Liver (tissue), 9 donors: ENCODE measurements around the gene ING5. TPM values are rescaled to one million over a fixed set of nuclear protein-coding genes. Genes with fewer than 3 reads are reported as not detected.

Experiments used
- DNase-seq: peaks from one replicate; pipeline ENCODE4 v3.0.0-alpha.2; 2017; ENCODE audit warnings: low spot score
- H3K27ac ChIP-seq, 2 donors: one replicate each; pipeline ENCODE4 v1.7.0; 2013; ENCODE audit warnings: inconsistent platforms in 2 of 2, low read length in 2 of 2, control low read depth in 1 of 2, low read depth in 1 of 2, mild to moderate bottlenecking in 1 of 2
- H3K27me3 ChIP-seq, 4 donors: one replicate each; pipeline versions ENCODE4 v1.6.1 to v1.7.0; 2013; ENCODE audit warnings: low read length in 3 of 4, inconsistent platforms in 1 of 4, mild to moderate bottlenecking in 1 of 4, moderate library complexity in 1 of 4; ENCODE audit not compliant: control insufficient read depth in 4 of 4, insufficient read depth in 4 of 4
- H3K36me3 ChIP-seq, 4 donors: one replicate each; pipeline versions ENCODE4 v1.6.1 to v1.7.0; 2013; ENCODE audit warnings: low read length in 3 of 4, mild to moderate bottlenecking in 3 of 4, low read depth in 1 of 4, moderate library complexity in 1 of 4; ENCODE audit not compliant: control insufficient read depth in 4 of 4, insufficient read depth in 3 of 4
- H3K4me1 ChIP-seq, 4 donors: one replicate each; pipeline versions ENCODE4 v1.6.1 to v1.7.0; 2013; ENCODE audit warnings: low read length in 3 of 4, mild to moderate bottlenecking in 3 of 4, moderate library complexity in 1 of 4; ENCODE audit not compliant: control insufficient read depth in 4 of 4, insufficient read depth in 4 of 4
- H3K4me3 ChIP-seq, 3 donors: one replicate each; pipeline versions ENCODE4 v1.6.1 to v1.7.0; 2013; ENCODE audit warnings: low read length in 3 of 3, control low read depth in 1 of 3, low read depth in 1 of 3, mild to moderate bottlenecking in 1 of 3
- H3K9ac ChIP-seq, 2 donors: one replicate each; pipeline ENCODE4 v1.7.0; 2013; ENCODE audit warnings: low read length in 2 of 2, mild to moderate bottlenecking in 2 of 2, moderate library complexity in 2 of 2, control low read depth in 1 of 2, low read depth in 1 of 2
- H3K9me3 ChIP-seq, 4 donors: one replicate each; pipeline versions ENCODE4 v1.6.1 to v1.7.0; 2013; ENCODE audit warnings: low read length in 3 of 4; ENCODE audit not compliant: control insufficient read depth in 4 of 4
- CTCF ChIP-seq: fragments of 150-350 bp; IDR thresholded peaks from 2 replicates; pipeline ENCODE4 v1.5.1; 2017; ENCODE audit warnings: improper control_type of control experiment, low read depth, low read length; ENCODE audit not compliant: missing input control
- EGR1 ChIP-seq, 2 donors: IDR thresholded peaks; 2 replicates each; pipeline ENCODE4 v1.6.1; 2016 to 2018; ENCODE audit warnings: antibody characterized with exemption in 2 of 2, low read depth in 2 of 2
- GABPA ChIP-seq, 2 donors: IDR thresholded peaks in 1 of 2; conservative IDR thresholded peaks in 1 of 2; 2 replicates each; pipeline ENCODE4 v1.6.1; 2016; ENCODE audit warnings: antibody characterized with exemption in 2 of 2, mild to moderate bottlenecking in 1 of 2, moderate library complexity in 1 of 2
- HNF4A ChIP-seq, 2 donors: conservative IDR thresholded peaks; 2 replicates each; pipeline ENCODE4 v1.6.1; 2016; ENCODE audit warnings: antibody characterized with exemption in 2 of 2, mild to moderate bottlenecking in 2 of 2
- HNF4G ChIP-seq: IDR thresholded peaks from 2 replicates; pipeline ENCODE4 v1.6.1; 2016; ENCODE audit warnings: antibody characterized with exemption
- MAX ChIP-seq: IDR thresholded peaks from 2 replicates; pipeline ENCODE4 v1.6.1; 2016; ENCODE audit warnings: antibody characterized with exemption
- NR2F2 ChIP-seq: IDR thresholded peaks from 2 replicates; pipeline ENCODE4 v1.6.1; 2016; ENCODE audit warnings: antibody characterized with exemption
- REST ChIP-seq: IDR thresholded peaks from 2 replicates; pipeline ENCODE4 v1.6.1; 2016; ENCODE audit warnings: antibody characterized with exemption, mild to moderate bottlenecking
- RXRA ChIP-seq, 2 donors: IDR thresholded peaks; 2 replicates each; pipeline ENCODE4 v1.6.1; 2017 to 2018; ENCODE audit warnings: antibody characterized with exemption in 2 of 2, mild to moderate bottlenecking in 1 of 2
- SP1 ChIP-seq: IDR thresholded peaks from 2 replicates; pipeline ENCODE4 v1.6.1; 2018; ENCODE audit warnings: antibody characterized with exemption, mild to moderate bottlenecking
- YY1 ChIP-seq: IDR thresholded peaks from 2 replicates; pipeline ENCODE4 v1.6.1; 2016; ENCODE audit warnings: antibody characterized with exemption, mild to moderate bottlenecking
- WGBS: extraction: QIAGEN DNeasy Blood & Tissue Kit; methylation state at CpG from one replicate; pipeline ENCODE4 v1.1.7; 2013; 5-methylcytosine and 5-hydroxymethylcytosine counted together
- polyA plus RNA-seq, 2 donors: library from polyadenylated mRNA; stranded (reverse) in 1 of 2; unstranded in 1 of 2; fragments of 200-250 nt in 1 of 2; fragments of >200 nt in 1 of 2; fragmentation: Nextera tagmentation in 1 of 2; extraction: Ambion mirVana in 1 of 2; gene quantifications; one replicate each; pipeline versions ENCODE4 v1.2.1 to v1.2.3, GENCODE V29; 2013 to 2015
- total RNA-seq, 2 donors: library from RNA; depleted of rRNA; stranded (reverse); fragments of >200 nt; gene quantifications; one replicate each; pipeline ENCODE4 v1.2.3, GENCODE V29; 2014
- donor health status: healthy.
- donor health status: healthy.
- donor health status: healthy.
- donor health status: healthy.
- donor health status: healthy.

Gene ING5
- total and polyA plus RNA-seq, 4 donors: 7.2 to 24.2 (median 13.9) TPM

GRCh38 chr2:241656190-241656741 lies 45.6 kb upstream of the ING5 start:
- Histone ChIP-seq H3K9me3 (no peaks in the 10 kb centered on the region), H3K9ac (no peak overlapping the region), H3K27ac (no peak overlapping the region), H3K27me3 (no peaks in the 10 kb centered on the region), H3K4me1 (no peaks in the 10 kb centered on the region), H3K4me3 (no peak overlapping the region), H3K36me3 (peaks cover 15 to 76% (median 35%) of the 10 kb centered on the region in 4 donors)
- whole genome bisulfite sequencing: 95% methylated on average over 13 of the region's 13 CpGs
- TF ChIP-seq EGR1 (IDR thresholded peaks at IDR 0.05; ENCODE audit: low read depth in 2 of 2): no peak
- no peak for TF ChIP-seq HNF4A (conservative IDR thresholded peaks at IDR 0.05)
- no peak for TF ChIP-seq NR2F2
- no peak for TF ChIP-seq CTCF
- no peak for TF ChIP-seq RXRA (IDR thresholded peaks at IDR 0.05)
- TF ChIP-seq YY1: no peak
- DNase-seq: no peak

GRCh38 chr2:241657786-241658254 lies 44.0 kb upstream of the ING5 start:
- peaks cover 13 to 65% (median 31%) of the 10 kb centered on the region in 4 donors for H3K36me3 ChIP-seq
- 93% methylated on average over 15 of the region's 15 CpGs for WGBS
- no peaks in the 10 kb centered on the region for H3K9me3 ChIP-seq
- DNase-seq: no peak
- no peak overlapping the region for H3K27ac ChIP-seq
- no peak for TF ChIP-seq RXRA (IDR thresholded peaks at IDR 0.05)
- TF ChIP-seq REST: no peak
- no peaks in the 10 kb centered on the region for H3K27me3 ChIP-seq
- H3K4me3 ChIP-seq: no peak overlapping the region
- no peak overlapping the region for H3K9ac ChIP-seq
- no peaks in the 10 kb centered on the region for H3K4me1 ChIP-seq

DNA sequence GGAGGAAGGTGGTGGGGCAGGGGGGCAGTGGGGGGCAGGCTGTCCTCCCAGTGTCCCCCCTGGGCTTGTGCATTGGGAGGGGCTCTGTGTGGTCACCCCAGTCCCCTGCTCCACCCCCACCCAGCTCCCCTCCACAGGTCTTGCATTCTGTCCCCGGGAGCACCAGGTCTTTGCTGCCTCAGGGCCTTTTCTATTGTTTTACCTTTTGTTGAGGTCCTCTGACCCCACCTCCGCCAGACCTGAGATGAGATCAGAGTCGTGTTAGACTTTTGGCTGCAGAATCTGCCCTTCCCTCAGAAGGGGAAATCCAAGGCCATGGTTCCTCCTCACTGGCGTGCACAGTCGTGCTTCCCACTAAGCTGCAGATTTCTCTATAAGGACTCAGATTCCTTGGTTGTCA lies 43.5 kb upstream of the ING5 start:
- no peak overlapping the region for H3K4me3 ChIP-seq
- no peaks in the 10 kb centered on the region for H3K9me3 ChIP-seq
- TF ChIP-seq MAX: no peak
- TF ChIP-seq HNF4G: no peak
- TF ChIP-seq HNF4A (conservative IDR thresholded peaks at IDR 0.05): no peak
- no peak for TF ChIP-seq REST
- no peak for TF ChIP-seq SP1
- TF ChIP-seq EGR1 (IDR thresholded peaks at IDR 0.05; ENCODE audit: low read depth in 2 of 2): no peak
- TF ChIP-seq GABPA (IDR thresholded peaks at IDR 0.05 in 1 of 2, conservative IDR thresholded peaks at IDR 0.05 in 1 of 2): no peak
- no peak for TF ChIP-seq CTCF
- no peak overlapping the region for H3K27ac ChIP-seq
- no peaks in the 10 kb centered on the region for H3K4me1 ChIP-seq
- 91% methylated on average over 5 of the region's 5 CpGs for WGBS
- H3K36me3 ChIP-seq: peaks cover 13 to 62% (median 27%) of the 10 kb centered on the region in 4 donors
- no peaks in the 10 kb centered on the region for H3K27me3 ChIP-seq
- DNase-seq: no peak
- no peak overlapping the region for H3K9ac ChIP-seq
